ENCODE results near the gene IRAK1BP1. TPM values are rescaled to one million over a fixed set of nuclear protein-coding genes. Genes with fewer than 3 reads are reported as not detected.

The IRAK1BP1 gene, protein sequence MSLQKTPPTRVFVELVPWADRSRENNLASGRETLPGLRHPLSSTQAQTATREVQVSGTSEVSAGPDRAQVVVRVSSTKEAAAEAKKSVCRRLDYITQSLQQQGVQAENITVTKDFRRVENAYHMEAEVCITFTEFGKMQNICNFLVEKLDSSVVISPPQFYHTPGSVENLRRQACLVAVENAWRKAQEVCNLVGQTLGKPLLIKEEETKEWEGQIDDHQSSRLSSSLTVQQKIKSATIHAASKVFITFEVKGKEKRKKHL
- 1 to 10 TPM; 3.1 to 5.4 (median 4.0) TPM for total RNA-seq

DNA sequence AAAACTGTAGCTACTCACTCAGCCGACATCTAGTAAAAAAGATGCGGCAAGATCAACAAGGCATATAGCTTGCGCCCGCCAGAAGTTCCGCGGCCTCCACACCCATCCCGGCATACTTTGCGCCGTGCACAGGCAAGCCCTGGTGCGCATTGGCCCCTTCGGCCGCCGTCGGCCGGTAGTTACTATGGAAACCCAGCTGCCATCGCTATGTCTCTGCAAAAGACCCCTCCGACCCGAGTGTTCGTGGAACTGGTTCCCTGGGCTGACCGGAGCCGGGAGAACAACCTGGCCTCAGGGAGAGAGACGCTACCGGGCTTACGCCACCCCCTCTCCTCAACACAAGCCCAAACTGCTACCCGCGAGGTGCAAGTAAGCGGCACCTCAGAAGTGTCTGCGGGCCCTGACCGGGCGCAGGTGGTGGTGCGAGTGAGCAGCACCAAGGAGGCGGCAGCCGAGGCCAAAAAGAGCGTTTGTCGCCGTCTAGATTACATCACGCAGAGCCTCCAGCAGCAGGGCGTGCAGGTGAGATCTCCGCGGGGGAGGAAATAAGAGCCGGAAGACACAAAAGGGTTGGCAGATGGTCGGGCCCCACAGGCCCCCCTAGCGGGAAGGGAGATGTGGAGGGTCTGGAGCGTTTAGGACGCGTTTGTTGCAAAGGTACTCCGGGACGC lies at the start of gene IRAK1BP1:
Gene IRAK1BP1 (plus strand): TSS at position 182 of the 671 bp plus-strand sequence. CDS start 26 bp downstream, at position 208.
- peaks cover 0 to 9% (median 0%) of the 10 kb centered on the region in 4 donors for H3K36me3 ChIP-seq
- no peaks in the 10 kb centered on the region for H3K9me3 ChIP-seq
- H3K27ac ChIP-seq (replicated peaks in 1 of 4): peak within 1 kb of the TSS; percentile 52 to 67 (median 60)
- intact Hi-C loops (cut with DNase I): no loop called here
- peak; percentile 49 to 75 for TF ChIP-seq POLR2AphosphoS5 (IDR thresholded peaks at IDR 0.05)
- no peak for TF ChIP-seq POLR2A (IDR thresholded peaks at IDR 0.05; ENCODE audit: low read depth)
- H3K27me3 ChIP-seq: no peaks in the 10 kb centered on the region
- H3K4me1 ChIP-seq: peaks cover 0 to 12% (median 9%) of the 10 kb centered on the region in 4 donors
- 0% methylated on average over 23 of the region's 48 CpGs for WGBS
- H3K4me3 ChIP-seq: peak within 1 kb of the TSS; percentile 70 to 91 (median 76)
- DNase-seq (ENCODE audit: extremely low spot score): peak; percentile 93

DNA sequence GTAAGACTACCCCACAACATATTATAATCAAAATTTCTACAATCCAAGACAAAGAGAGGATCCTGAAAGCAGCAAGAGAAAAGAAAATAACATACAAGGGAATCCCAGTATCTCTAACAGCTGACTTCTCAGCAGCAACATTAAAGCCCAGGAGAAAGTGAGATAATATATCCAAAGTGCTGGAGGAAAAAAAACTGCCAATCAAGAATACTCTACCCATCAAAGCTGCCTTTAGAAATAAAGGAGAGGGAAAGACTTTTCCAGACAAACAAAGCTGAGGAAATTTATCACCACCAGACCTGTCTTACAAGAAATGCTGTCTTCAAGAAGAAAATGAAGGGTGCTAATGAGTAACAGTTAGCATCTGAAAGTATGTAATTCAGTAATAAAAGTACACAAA lies 43.3 kb upstream of the IRAK1BP1 start:
- H3K27me3 ChIP-seq: no peaks in the 10 kb centered on the region
- no peak for DNase-seq (ENCODE audit: extremely low spot score)
- no peak overlapping the region for H3K27ac ChIP-seq (replicated peaks in 1 of 4)
- peaks cover 0 to 22% (median 7%) of the 10 kb centered on the region in 4 donors for H3K9me3 ChIP-seq
- intact Hi-C loops (cut with DNase I): no loop called here
- no peaks in the 10 kb centered on the region for H3K4me1 ChIP-seq
- TF ChIP-seq EP300 (IDR thresholded peaks at IDR 0.05) (no peak), POLR2AphosphoS5 (IDR thresholded peaks at IDR 0.05) (no peak), POLR2A (IDR thresholded peaks at IDR 0.05; ENCODE audit: low read depth) (no peak), CTCF (IDR thresholded peaks at IDR 0.05) (no peak)
- no peaks in the 10 kb centered on the region for H3K36me3 ChIP-seq
- no peak overlapping the region for H3K4me3 ChIP-seq

- no peaks in the 10 kb centered on the region for H3K27me3 ChIP-seq
- DNase-seq (ENCODE audit: extremely low spot score): no peak
- no peaks in the 10 kb centered on the region for H3K36me3 ChIP-seq
- no peaks in the 10 kb centered on the region for H3K9me3 ChIP-seq
- TF ChIP-seq EP300 (IDR thresholded peaks at IDR 0.05) (no peak), POLR2A (IDR thresholded peaks at IDR 0.05; ENCODE audit: low read depth) (no peak), CTCF (IDR thresholded peaks at IDR 0.05) (no peak), POLR2AphosphoS5 (IDR thresholded peaks at IDR 0.05) (no peak)
- no peak overlapping the region for H3K4me3 ChIP-seq
- no peak overlapping the region for H3K27ac ChIP-seq (replicated peaks in 1 of 4)
- H3K4me1 ChIP-seq: peaks cover 0 to 4% (median 0%) of the 10 kb centered on the region in 4 donors
- intact Hi-C loops (cut with DNase I): no loop called here
- WGBS: 84% methylated on average over 3 of the region's 3 CpGs
These were observed 37.9 kb upstream of the IRAK1BP1 start for GRCh38 chr6:78829407-78829806.

- Histone ChIP-seq H3K4me1 (peaks cover 0 to 4% (median 0%) of the 10 kb centered on the region in 4 donors), H3K27ac (replicated peaks in 1 of 4) (no peak overlapping the region), H3K9me3 (no peaks in the 10 kb centered on the region), H3K36me3 (no peaks in the 10 kb centered on the region), H3K4me3 (no peak overlapping the region), H3K27me3 (no peaks in the 10 kb centered on the region)
- TF ChIP-seq EP300 (IDR thresholded peaks at IDR 0.05) (no peak), POLR2A (IDR thresholded peaks at IDR 0.05; ENCODE audit: low read depth) (no peak), CTCF (IDR thresholded peaks at IDR 0.05) (no peak)
- DNase-seq (ENCODE audit: extremely low spot score): no peak
- 79% methylated on average over 2 of the region's 2 CpGs for WGBS
- intact Hi-C loops (cut with DNase I): no loop called here
These were observed 36.5 kb upstream of the IRAK1BP1 start for GRCh38 chr6:78830805-78831204.

- no peak for DNase-seq (ENCODE audit: extremely low spot score)
- WGBS: 63% methylated on average over 2 of the region's 2 CpGs
- Histone ChIP-seq H3K4me3 (no peak overlapping the region), H3K27me3 (no peaks in the 10 kb centered on the region), H3K27ac (replicated peaks in 1 of 4) (no peak overlapping the region), H3K9me3 (no peaks in the 10 kb centered on the region), H3K36me3 (no peaks in the 10 kb centered on the region), H3K4me1 (peaks cover 0 to 4% (median 0%) of the 10 kb centered on the region in 4 donors)
- TF ChIP-seq CTCF (IDR thresholded peaks at IDR 0.05) (no peak), POLR2A (IDR thresholded peaks at IDR 0.05; ENCODE audit: low read depth) (no peak), EP300 (IDR thresholded peaks at IDR 0.05) (no peak), POLR2AphosphoS5 (IDR thresholded peaks at IDR 0.05) (no peak)
- intact Hi-C loops (cut with DNase I): no loop called here
These were observed 35.9 kb upstream of the IRAK1BP1 start for GRCh38 chr6:78831492-78831891.
